Putamen (tissue), 1 donor: ENCODE results near the gene KIRREL3.

Experiments
- DNase-seq: peaks from one replicate; pipeline ENCODE4 v3.0.0-alpha.2; 2016; ENCODE audit warnings: low spot score

Gene KIRREL3

DNA sequence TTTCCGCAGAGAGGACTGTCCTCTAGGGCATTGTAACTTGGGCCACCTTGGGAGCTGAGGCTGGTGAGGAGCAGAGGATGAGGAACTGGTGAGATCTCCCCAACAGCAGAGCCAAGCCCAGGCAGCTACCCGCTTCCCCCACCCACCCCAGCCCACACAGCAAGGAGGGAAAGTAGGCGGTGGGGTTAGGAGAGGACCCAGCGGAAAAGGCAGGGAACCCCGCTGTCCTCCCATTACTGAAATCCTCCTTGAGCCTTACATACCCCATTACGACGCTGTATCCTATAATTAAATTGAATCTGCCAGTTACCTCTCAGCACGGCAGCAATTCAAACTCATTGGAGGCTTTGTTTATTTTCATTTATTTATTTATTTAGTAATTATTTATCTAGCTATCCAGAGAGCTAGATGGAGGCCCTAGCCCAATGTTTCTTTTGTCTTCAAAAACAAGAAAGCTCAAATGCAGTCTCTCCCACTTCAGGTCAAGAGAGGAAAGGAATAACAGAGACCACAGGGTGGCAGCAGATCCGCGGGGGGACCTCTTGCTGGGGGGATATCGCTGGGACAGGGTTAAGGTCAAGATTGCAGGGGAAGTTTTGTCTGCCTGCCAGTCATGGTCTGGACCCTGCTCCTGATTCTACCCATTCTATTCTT is 427.1 kb downstream of the KIRREL3 start:
- no peak for DNase-seq

GRCh38 chr11:126570489-126570888 is 430.1 kb downstream of the KIRREL3 start:
- no peak for DNase-seq

DNA sequence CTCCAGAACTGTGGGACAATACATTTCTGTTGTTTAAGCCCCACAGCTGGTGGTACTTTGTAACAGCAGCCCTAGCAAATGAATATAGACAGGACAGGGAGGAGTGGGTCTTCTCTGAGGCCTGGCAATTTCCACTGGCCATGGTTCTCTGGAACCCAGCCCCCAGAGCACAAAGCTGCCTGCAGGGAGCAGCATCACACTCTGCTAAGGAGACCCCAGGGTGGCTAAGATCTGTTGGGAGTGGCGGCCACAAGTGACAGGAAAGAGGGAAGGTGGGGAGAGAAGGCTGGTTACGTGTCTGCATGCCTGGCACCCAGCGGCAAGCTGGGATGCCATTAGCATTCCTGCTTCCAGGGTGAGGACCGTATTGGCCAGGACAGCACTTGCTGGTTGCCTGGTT is 433.2 kb downstream of the KIRREL3 start:
- no peak for DNase-seq

DNA sequence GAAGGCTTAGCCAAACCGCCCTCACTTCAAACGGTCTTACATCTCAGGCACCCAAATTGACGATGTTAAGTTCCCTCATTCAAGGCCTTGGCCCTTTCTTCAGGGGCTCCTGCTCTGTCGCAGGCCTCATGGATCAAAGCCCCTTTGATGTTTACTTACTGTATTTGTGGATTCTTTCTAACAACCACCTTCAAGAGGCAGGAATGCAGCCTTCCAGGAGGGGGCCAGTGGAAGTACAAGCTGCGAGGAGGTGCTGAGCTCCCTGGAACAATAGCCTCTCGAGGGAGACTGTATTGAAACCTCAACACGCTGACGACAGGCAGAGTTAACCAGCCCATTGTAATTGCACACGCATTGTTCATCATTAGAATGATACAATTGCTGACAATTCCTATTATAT is 436.0 kb downstream of the KIRREL3 start:
- DNase-seq: no peak

DNA sequence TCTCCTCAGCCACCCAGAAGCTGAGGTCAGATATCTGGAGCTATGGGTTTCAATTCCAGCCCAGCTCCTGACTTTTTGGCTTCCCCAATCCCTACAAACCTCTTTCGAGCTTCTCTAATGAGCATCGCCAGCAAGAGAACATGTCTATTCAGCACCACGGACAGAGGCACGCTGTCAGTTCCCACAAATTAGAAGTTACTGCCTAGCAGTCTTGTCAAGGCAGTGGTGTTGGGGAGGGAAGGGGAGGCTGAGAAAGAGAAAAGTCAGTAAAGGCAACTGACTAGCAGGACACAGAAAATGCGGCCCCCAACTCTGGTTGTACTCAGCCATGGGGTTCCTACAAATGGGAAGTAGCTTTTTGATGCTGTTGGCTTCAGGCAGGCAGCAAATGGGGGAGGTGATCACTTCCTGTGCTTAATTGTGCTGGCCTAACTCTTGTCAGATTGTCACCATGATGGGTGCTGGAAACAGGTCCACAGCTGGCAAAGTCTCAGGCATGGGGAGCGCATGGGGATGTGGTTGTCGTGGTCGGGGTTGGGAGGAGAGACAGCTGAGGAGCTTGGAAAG is 439.2 kb downstream of the KIRREL3 start:
- DNase-seq: no peak

DNA sequence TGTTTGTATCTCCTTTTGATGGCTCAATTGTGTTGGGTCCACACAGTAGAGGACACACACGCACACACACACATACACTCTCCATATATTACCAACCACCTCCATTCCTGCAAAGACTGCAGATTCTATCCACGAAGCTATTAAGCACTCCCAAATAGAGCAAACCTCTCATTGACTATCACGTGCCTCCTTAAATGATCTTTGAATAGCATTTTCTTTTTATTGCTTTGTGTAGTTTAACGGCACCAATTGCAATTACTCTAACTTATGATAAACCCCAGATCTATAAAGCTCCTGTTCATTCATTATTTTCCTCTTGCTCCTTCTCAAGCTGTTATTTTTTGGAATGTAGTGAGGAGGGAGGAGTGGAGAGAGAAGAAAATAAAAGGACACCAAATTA is 440.3 kb downstream of the KIRREL3 start:
- DNase-seq: no peak

GRCh38 chr11:126548581-126549550 is 451.7 kb downstream of the KIRREL3 start:
- peak; percentile 84 for DNase-seq

GRCh38 chr11:126547691-126548090 is 452.9 kb downstream of the KIRREL3 start:
- no peak for DNase-seq

DNA sequence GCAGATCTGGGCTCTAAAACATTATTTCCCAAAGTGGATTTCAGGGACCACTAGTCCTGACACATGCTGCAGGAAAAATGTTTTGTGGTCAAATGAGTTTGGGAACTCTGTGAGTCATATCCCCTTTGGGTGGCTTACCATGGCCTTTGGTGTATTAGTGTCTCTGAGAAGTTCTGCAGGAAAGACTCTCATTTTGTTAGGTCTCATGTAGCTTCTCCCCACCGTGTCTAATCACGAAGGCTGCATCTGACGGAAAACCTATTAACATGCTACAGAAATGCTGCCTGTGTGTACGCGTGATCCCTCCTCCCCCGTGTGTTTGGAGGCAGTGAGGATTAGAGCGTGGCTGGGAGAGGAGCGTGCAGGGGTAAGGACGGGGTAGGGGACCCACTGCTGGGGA is 453.4 kb downstream of the KIRREL3 start:
- peak; percentile 46 for DNase-seq

DNA sequence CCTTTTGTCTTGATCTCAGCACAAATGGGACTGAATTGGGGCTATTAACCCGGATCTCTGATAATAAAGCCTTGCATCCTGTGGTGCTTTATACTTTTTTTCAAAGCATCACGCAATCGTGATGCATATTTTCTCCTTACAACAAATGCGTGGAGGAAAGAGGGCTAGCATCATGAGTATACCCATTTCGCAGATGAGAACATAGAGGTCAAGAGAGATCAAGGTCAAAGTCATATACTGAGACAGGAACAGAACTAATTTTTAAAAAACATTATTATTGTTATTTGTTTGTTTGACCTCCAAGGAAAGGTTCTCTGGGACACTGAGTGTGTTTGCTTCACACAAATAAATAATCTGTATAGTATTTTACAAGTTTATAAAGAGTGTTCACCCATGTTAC is 453.9 kb downstream of the KIRREL3 start:
- DNase-seq: no peak

DNA sequence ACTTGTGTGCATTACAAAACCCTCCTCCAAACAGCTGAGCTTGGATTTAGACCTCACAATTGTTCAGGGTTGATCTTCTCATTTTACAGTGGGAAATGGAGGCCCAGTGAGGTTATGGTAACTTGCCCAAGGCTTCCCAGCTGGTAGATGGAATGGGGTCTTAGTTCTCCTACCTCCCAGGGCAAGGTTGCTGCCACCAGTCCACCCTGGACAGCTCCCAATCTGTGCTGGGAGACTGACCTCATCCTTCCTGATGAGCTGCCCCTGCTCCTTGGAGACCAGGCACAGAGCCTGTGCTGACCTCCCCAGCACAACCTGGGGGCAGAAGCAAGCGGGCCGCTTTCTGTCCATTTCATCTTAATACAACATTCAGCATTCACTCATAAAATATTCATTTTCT is 454.4 kb downstream of the KIRREL3 start:
- DNase-seq: no peak

DNA sequence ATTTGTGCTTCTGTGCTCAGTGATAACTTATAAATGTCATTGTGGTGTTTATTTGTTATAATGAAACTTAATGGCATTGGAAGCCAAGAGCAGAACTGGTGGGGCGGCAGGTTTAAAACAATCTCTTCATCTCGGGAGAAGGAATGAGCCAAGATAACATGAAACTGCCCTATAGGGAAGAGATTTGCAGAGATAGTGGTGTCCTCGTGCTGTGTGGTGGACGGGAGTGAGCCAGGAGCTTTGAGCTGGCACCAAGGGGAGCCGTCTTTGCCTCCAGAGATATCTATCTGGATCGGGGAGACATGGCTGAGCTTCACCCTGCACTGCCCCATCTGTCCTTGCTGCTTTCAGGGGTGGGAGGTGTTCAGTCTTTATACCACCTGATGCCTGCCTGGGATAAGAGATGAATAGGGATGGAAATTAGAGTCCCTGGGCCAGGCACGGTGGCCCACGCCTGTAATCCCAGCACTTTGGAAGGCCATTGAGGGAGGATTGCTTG is 455.5 kb downstream of the KIRREL3 start:
- DNase-seq: no peak

DNA sequence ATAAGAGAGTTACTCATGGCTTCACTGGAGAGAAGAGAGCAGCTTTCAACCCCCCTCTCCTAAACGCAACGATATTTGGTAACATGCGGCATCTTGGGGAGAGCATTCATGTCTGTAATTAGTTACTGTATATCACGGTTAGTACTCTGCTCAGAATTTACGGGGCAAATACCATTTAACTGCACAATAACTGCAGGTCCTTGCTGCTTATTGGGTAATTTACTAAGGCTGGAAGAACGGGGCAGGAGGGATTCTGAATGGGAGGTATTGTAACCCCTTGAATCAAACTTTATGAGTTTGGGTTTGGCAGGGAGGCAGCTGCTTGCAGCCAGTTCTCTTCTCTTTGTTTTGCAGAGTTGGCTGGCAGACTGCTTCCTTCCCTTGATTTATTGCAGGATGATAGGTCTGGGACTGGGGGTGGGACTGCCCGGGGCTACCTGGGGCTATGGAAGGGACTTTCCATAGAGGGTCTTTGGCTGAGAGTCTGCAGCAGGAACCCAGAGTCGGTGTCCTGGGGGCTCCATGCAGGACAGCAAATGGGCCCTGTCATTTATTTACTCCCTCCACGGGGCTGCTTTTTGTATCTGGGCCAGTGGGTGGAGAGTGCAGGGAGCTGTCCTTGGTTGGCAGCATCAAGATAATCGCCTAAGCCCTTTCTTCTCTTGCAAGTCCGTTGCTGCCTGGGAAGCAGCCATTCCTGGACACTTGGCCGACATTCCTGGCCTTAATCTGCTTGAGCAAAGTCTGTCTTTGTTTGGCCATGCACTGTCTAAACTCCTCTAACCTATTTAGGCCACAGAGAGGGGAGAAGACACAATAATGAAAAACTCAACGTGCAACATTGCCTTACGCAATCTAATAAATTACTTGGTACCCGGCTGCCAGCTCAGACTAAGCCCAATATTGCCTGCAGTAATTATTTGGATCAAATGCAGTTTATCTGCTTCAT is 456.2 kb downstream of the KIRREL3 start:
- peak; percentile 70 for DNase-seq

- DNase-seq: no peak
Observed at GRCh38 chr11:126543691-126544090, 456.9 kb downstream of the KIRREL3 start.

DNA sequence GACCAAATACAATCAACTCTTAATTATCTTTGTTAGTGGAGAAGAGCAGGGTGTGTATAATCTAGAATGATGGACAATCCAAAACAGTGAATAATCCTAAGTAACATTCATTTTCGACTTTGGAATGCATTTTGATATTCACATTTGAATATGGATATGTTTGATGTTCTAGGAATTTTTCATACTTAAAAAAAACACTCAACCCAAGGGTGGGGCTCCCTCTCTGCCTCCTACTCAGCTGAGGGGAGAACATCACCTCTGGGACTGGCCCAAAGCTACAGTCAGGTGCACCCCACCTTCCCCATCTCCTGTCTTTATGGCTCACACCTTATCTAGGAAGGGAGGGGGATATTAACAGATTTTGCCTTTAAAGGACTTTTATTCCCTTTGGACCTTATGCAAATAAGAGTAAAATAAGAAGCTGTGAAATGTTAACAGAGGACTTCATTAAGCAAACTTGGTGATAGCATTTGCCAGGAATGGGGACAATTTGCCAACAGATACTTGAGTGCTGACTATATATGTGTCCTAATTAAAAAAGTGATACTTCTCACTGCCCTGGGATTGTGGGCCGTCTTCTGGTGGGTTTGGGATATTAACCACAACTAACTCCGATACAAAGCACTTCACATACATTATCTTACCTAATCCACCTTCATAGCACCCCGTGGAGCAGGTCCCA is 458.1 kb downstream of the KIRREL3 start:
- no peak for DNase-seq

DNA sequence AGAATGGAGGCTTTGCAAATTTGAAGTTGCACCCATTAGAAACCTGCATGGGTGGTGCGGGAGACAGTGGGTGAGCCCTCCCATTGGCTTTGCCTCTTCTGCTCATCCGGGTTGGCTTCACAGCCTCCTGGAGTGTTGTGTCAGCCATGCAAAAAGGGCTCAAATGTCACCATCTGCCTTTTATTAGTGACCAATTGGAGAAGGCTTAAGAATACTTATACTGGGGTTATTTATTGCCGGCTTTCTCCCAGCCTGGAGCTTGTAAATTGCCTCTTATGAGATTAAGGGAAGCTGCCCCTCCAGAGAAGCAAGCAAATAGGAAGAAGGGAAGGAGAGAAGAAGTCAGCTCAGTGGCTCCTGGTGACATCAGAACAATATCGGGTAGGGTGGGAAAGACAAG is 462.5 kb downstream of the KIRREL3 start:
- DNase-seq: no peak

DNA sequence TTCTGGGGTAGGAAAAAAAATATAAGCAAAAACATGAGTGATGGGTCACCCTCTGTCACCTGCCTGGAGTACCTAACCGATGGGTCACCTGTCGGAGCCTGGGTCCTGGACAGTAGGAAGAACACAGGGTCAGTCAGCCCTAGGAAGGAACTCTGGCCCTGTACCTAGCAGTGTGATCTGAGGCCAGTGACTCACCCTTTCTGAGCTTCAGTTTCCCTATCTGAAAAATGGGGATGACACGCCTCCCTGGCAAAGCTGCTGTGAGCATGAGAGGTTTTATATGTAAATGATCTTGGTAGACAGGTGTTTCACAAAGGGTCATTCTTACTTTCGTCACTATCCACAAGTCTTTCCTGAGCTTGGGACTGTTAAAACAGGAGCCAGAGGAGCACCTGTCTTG is 463.1 kb downstream of the KIRREL3 start:
- no peak for DNase-seq

- DNase-seq: no peak
Observed at GRCh38 chr11:126534141-126534805, 466.3 kb downstream of the KIRREL3 start.

GRCh38 chr11:126533560-126533959 is 467.0 kb downstream of the KIRREL3 start:
- no peak for DNase-seq

DNA sequence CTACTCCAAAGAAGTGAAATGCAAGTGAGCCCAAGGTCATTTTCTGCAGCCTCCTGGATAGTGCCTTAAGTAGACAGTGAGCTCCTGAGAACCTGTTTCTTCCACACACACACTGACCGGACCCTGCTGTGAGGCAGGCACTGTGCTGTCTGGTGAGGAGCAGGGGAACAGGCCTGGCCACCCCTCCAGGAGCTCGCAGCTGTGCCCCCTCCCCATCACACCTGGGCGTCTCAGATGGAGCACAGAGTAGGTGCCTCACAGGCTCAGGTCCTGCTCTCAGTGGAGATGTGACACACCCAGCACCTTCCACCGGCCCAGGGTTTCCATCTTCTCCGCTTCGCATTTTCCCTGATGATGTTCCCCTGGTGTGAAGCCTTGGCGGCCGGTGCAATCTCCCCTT is 470.2 kb downstream of the KIRREL3 start:
- no peak for DNase-seq

GRCh38 chr11:126529037-126529436 is 471.5 kb downstream of the KIRREL3 start:
- no peak for DNase-seq
